ENCODE results near the gene B3GALT6.

DNA sequence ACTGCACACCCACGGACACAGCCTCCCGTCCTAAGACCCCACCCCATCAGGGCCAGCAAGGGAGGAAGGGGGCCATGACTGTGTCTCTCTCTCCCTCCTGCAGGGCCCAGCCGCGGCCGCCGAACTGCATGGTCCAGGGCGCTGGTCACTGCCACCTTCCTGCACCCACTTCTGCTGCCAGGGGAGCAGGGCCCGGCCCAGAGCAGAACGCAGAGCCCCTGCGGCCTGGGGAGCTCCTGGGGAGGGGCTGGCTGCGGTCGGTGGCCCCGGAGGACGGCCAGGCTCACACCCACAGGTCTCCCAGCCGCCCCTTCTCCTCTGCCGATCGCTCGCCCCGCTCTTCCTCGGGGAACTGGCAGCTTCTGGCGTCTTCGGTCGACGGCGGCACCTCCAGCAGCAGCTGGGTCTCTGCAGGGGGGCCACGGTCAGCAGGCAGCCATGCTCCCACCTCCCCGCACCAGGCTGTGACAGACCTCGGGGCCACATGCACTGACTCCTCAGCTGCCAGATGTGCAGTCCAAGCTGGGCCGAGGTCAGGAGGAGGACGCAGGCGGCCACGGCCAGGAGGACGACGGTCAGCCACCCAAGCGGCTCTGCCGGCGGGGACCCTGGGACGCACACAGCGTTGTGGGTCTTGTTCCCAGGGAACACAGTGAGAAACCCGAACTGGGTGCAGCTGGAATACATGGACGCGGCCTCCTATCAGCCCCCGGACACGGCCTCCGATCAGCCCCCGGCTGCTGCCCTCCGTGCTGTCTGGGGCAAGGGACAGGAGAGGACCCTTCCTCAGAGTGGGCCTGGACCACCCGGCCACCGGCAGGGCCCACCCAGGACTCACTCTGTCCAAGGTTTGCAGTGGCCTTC lies 28.2 kb upstream of the B3GALT6 start:
- TF ChIP-seq EZH2 (optimal IDR thresholded peaks at IDR 0.05; ENCODE audit: low read depth, low read length) (no peak), EZH2phosphoT487 (IDR thresholded peaks at IDR 0.05; ENCODE audit: low read length) (no peak)
